Endometrial microvascular endothelial cells (primary cell): ENCODE data around the gene CNPY3. TPM values are rescaled to one million over a fixed set of nuclear protein-coding genes. Genes with fewer than 3 reads are reported as not detected.
"Not testable (repeated sequence)": the region's sequence is repeated elsewhere in the genome, so short reads cannot be mapped to it uniquely, and the experiment has no call there.

Experiments used
- in situ Hi-C: cut with HindIII; loops from 2 replicates; pipeline ENCODE4 v1.10.0; 2017; ENCODE audit warnings: low sequenced_read_pairs, low pct_unique_long_range_greater_than_20kb; ENCODE audit errors: inconsistent ontology term
- total RNA-seq: library from RNA; depleted of rRNA; stranded (reverse); fragments of >200 nt; gene quantifications from one replicate; pipeline ENCODE4 v1.2.3, GENCODE V29; 2015; ENCODE audit errors: inconsistent ontology term

CNPY3 gene
- total RNA-seq, 1 donor from 2014 or later = 53.7 TPM

GRCh38 chr6:42911171-42912021 is 17.9 kb upstream of the CNPY3 start:
- in situ Hi-C loops = no loop called here

GRCh38 chr6:42914546-42914945 is 14.7 kb upstream of the CNPY3 start:
- in situ Hi-C loops = no loop called here

DNA sequence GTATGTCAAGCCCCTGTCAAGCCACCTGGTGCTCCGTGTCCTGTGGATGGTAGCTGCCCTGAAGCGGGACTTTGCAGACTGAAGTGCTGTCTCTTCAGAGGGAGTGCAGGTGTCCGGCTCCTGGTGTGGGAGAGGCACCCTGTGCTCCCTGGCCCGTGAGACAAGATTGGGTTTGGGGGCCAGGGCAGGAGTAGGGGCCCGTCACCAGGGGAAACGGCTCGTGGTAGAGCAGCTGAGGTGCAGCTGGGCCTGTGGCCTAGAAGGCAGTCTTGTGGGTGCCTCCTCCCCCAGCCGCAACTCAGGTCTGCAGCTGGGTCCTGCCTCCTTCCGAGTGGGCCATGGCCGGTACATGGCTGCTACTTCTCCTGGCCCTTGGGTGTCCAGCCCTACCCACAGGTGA is 13.5 kb upstream of the CNPY3 start, which contains the start of gene PTCRA:
PTCRA (plus strand) TSS at position 322 of the 400 bp plus-strand sequence; CDS start at position 339, 17 bp downstream.
- in situ Hi-C loops = no loop called here

GRCh38 chr6:42916288-42916687 is 13.0 kb upstream of the CNPY3 start:
- in situ Hi-C loops = no loop called here

GRCh38 chr6:42921801-42922200 is 7.5 kb upstream of the CNPY3 start:
- in situ Hi-C loops = no loop called here

DNA sequence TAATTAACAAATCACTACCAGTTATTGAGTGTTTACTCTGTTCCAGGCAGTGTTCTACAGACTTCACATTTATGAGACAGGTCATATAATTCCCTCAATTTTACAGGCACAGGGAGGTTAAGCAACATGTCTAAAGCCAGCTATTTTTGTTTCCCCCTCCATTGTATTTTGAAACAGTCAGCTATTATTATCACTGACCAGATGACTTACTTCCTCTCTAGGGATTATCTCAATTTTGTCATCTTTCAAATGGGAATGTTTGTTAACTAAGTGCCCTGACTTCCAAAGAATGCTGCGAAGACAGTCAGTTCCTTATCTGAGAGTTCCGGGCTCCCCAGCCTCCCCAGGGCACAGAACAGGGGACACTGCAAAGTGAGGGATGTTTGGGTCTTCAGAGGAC is 5.6 kb upstream of the CNPY3 start:
- in situ Hi-C loops = no loop called here

- in situ Hi-C loops = no loop called here
Measured at GRCh38 chr6:42925248-42925857, 3.9 kb upstream of the CNPY3 start.

GRCh38 chr6:42929821-42930360 is 611 bp downstream of the CNPY3 start:
- in situ Hi-C loops = no loop called here

GRCh38 chr6:42932412-42932811 is 3.1 kb downstream of the CNPY3 start:
- in situ Hi-C loops = no loop called here

GRCh38 chr6:42933205-42933604 is 3.9 kb downstream of the CNPY3 start:
- in situ Hi-C loops = no loop called here

- in situ Hi-C loops = no loop called here
Measured at GRCh38 chr6:42935322-42935721, 6.0 kb downstream of the CNPY3 start.

- in situ Hi-C loops = no loop called here
Measured at GRCh38 chr6:42936398-42936797, 7.1 kb downstream of the CNPY3 start.

GRCh38 chr6:42937548-42938427 is 8.5 kb downstream of the CNPY3 start:
- in situ Hi-C loops = no loop called here

DNA sequence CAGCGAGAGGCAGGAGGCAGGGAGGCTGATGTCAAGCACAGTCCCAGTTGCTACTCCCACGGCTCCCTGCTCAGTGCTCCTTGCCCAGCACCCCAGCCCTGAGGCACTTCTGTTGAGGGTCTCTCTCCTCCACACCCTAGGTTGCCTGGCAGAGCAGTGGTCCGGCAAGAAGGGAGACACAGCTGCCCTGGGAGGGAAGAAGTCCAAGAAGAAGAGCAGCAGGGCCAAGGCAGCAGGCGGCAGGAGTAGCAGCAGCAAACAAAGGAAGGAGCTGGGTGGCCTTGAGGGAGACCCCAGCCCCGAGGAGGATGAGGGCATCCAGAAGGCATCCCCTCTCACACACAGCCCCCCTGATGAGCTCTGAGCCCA is 9.1 kb downstream of the CNPY3 start:
- in situ Hi-C loops = no loop called here

DNA sequence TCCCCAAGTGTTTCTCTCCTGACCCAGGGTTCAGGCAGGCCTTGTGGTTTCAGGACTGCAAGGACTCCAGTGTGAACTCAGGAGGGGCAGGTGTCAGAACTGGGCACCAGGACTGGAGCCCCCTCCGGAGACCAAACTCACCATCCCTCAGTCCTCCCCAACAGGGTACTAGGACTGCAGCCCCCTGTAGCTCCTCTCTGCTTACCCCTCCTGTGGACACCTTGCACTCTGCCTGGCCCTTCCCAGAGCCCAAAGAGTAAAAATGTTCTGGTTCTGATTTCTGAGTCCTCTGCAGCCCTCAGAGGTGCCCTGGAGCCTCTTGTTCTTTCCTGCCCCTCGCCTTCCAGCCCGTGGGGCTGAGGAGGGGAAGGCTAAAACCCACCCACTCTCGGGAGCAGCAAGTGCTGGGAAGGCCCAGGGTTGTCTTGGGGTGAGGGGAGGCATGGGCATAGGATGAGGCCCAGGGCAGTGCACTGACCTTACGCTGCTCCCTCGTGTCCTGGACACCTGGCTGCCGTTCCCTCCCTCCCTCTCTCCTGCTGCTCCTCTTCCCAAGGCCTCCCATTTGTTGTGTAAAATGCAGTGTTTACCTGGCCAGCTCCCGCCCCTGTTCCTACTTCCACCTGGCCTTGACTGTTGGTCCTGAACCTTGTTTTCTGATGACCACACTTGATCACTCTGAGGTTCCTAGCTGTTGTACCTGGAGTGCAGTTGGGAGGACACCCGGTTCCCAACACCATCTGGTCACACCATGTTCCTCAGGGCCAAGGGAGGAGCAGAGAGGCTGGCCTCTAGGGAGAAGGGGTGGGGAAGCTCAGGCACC is 9.9 kb downstream of the CNPY3 start:
- in situ Hi-C loops = no loop called here

GRCh38 chr6:42939810-42940167 is 10.5 kb downstream of the CNPY3 start:
- in situ Hi-C loops = no loop called here

GRCh38 chr6:42940493-42941045 is 11.3 kb downstream of the CNPY3 start:
- in situ Hi-C loops = no loop called here

DNA sequence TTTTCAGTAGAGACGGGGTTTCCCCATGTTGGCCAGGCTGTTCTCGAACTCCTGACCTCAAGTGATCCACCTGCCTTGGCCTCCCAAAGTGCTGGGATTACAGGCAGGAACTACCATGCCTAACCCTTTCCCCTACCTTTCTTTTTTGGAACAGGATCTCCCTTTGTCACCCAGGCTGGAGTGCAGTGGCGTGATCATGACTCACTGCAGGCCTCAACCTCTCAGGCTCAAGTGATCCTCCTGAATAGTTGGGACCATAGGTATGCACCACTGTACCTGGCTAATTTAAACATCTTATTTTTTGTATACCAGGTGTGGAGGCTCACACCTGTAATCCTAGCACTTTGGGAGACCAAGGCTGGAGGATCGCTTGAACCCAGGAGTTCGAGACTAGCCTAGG is 12.1 kb downstream of the CNPY3 start:
- in situ Hi-C loops = not testable (repeated sequence)
